Activated T-helper 17 cell treated with anti-CD3 and anti-CD28 coated beads, Interleukin-2, amount 50 U/mL, for 72 hours (primary cell): ENCODE results near the gene TRAPPC10. TPM values are rescaled to one million over a fixed set of nuclear protein-coding genes. Genes with fewer than 3 reads are reported as not detected.

Source experiments
- ATAC-seq: fragments of 150-1000 bp; cut with Tn5 transposase; replicated peaks from 2 replicates; pipeline ENCODE4 v1.10.0; 2021; ENCODE audit warnings: mild to moderate bottlenecking, moderate library complexity
- H3K27ac Mint-ChIP-seq: one replicate; pipeline ENCODE4 v1.8.0; 2022; ENCODE audit warnings: mixed read lengths
- H3K27me3 Mint-ChIP-seq: one replicate; pipeline ENCODE4 v1.8.0; 2022; ENCODE audit warnings: mixed read lengths
- H3K36me3 Mint-ChIP-seq: one replicate; pipeline ENCODE4 v1.8.0; 2022; ENCODE audit warnings: low read depth, mild to moderate bottlenecking, mixed read lengths
- H3K4me1 Mint-ChIP-seq: one replicate; pipeline ENCODE4 v1.8.0; 2022; ENCODE audit warnings: mixed read lengths
- H3K4me3 Mint-ChIP-seq: one replicate; pipeline ENCODE4 v1.8.0; 2022; ENCODE audit warnings: mild to moderate bottlenecking, mixed read lengths
- H3K9me3 Mint-ChIP-seq: one replicate; pipeline ENCODE4 v1.8.0; 2022; ENCODE audit warnings: mixed read lengths
- total RNA-seq, 2 donors: library from RNA; stranded (reverse); gene quantifications; one replicate each; pipeline ENCODE4 v1.2.3, GENCODE V29; 2022

TRAPPC10 gene
- total RNA-seq, 2 donors from 2014 or later, result 48.5 to 72.8 TPM

- H3K27ac Mint-ChIP-seq, result no peak overlapping the region
- no peaks in the 10 kb centered on the region for H3K27me3 Mint-ChIP-seq
- no peak for ATAC-seq
- H3K4me1 Mint-ChIP-seq, result peaks cover 13% of the 10 kb centered on the region
- peaks cover 46% of the 10 kb centered on the region for H3K36me3 Mint-ChIP-seq
- no peaks in the 10 kb centered on the region for H3K9me3 Mint-ChIP-seq
- no peak overlapping the region for H3K4me3 Mint-ChIP-seq
Observed at GRCh38 chr21:43976661-43977060, 35.4 kb upstream of the TRAPPC10 start.

GRCh38 chr21:43978060-43978459, 34.0 kb upstream of the TRAPPC10 start:
- Mint-ChIP-seq H3K9me3 (no peaks in the 10 kb centered on the region), H3K4me1 (peaks cover 13% of the 10 kb centered on the region), H3K27ac (peak overlapping the region; percentile 33), H3K27me3 (no peaks in the 10 kb centered on the region), H3K36me3 (peaks cover 47% of the 10 kb centered on the region), H3K4me3 (no peak overlapping the region)
- ATAC-seq, result no peak

GRCh38 chr21:43979654-43980053, 32.5 kb upstream of the TRAPPC10 start:
- H3K27me3 Mint-ChIP-seq, result no peaks in the 10 kb centered on the region
- H3K27ac Mint-ChIP-seq, result no peak overlapping the region
- ATAC-seq, result no peak
- H3K9me3 Mint-ChIP-seq, result no peaks in the 10 kb centered on the region
- no peak overlapping the region for H3K4me3 Mint-ChIP-seq
- H3K36me3 Mint-ChIP-seq, result peaks cover 49% of the 10 kb centered on the region
- peaks cover 6% of the 10 kb centered on the region for H3K4me1 Mint-ChIP-seq

- Mint-ChIP-seq H3K4me1 (no peaks in the 10 kb centered on the region), H3K27me3 (no peaks in the 10 kb centered on the region), H3K9me3 (no peaks in the 10 kb centered on the region), H3K27ac (no peak overlapping the region), H3K4me3 (no peak overlapping the region), H3K36me3 (peaks cover 49% of the 10 kb centered on the region)
- ATAC-seq, result no peak
Observed at GRCh38 chr21:43981151-43981870, 30.8 kb upstream of the TRAPPC10 start.

DNA sequence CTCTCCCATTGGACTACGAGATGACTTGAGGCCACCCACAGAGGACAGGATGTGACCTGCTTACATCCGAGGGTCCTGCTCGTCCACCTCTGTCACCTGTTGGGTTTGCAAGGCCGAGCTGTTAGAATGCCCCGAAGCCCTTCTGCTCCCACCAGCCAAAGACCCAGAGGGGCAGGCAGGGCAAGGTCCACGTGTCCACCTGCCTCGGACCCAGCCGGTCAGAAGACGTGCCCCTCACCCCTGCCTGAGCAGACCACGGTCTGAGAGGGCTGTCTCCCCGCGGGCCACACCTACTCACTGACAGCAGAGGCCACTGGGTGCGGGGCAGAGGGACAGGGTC, 30.3 kb upstream of the TRAPPC10 start:
- Mint-ChIP-seq H3K4me3 (no peak overlapping the region), H3K9me3 (no peaks in the 10 kb centered on the region), H3K27ac (no peak overlapping the region), H3K4me1 (no peaks in the 10 kb centered on the region), H3K27me3 (no peaks in the 10 kb centered on the region), H3K36me3 (peaks cover 49% of the 10 kb centered on the region)
- no peak for ATAC-seq

GRCh38 chr21:43982489-43983078, 29.5 kb upstream of the TRAPPC10 start:
- Mint-ChIP-seq H3K27me3 (no peaks in the 10 kb centered on the region), H3K27ac (peak overlapping the region; percentile 46), H3K36me3 (peaks cover 42% of the 10 kb centered on the region), H3K4me1 (no peaks in the 10 kb centered on the region), H3K9me3 (no peaks in the 10 kb centered on the region), H3K4me3 (no peak overlapping the region)
- no peak for ATAC-seq

DNA sequence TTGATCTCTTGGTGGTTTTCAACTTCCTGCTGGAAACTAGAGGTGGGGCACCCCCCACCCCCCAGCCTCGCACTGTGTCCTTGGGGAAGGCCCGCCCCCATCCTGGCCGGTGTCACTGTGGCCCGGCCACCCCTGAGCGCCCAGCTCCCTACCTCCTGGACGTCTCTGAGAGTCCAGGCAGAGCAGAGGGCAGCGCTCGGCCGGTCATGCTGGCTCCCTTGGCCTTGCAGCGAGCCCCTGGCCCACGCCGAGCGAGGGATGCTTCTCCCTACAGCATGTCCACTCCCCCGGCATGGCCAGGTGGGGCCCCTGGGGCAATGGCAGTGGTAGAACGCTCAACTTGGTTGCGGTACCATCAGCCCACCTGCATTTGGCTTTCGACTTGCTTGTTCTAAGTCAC, 28.7 kb upstream of the TRAPPC10 start:
- Mint-ChIP-seq H3K27me3 (no peaks in the 10 kb centered on the region), H3K4me3 (no peak overlapping the region), H3K27ac (peak overlapping the region; percentile 46), H3K4me1 (no peaks in the 10 kb centered on the region), H3K36me3 (peaks cover 33% of the 10 kb centered on the region), H3K9me3 (no peaks in the 10 kb centered on the region)
- ATAC-seq, result no peak

GRCh38 chr21:43983860-43984420, 28.2 kb upstream of the TRAPPC10 start:
- H3K36me3 Mint-ChIP-seq, result peaks cover 28% of the 10 kb centered on the region

DNA sequence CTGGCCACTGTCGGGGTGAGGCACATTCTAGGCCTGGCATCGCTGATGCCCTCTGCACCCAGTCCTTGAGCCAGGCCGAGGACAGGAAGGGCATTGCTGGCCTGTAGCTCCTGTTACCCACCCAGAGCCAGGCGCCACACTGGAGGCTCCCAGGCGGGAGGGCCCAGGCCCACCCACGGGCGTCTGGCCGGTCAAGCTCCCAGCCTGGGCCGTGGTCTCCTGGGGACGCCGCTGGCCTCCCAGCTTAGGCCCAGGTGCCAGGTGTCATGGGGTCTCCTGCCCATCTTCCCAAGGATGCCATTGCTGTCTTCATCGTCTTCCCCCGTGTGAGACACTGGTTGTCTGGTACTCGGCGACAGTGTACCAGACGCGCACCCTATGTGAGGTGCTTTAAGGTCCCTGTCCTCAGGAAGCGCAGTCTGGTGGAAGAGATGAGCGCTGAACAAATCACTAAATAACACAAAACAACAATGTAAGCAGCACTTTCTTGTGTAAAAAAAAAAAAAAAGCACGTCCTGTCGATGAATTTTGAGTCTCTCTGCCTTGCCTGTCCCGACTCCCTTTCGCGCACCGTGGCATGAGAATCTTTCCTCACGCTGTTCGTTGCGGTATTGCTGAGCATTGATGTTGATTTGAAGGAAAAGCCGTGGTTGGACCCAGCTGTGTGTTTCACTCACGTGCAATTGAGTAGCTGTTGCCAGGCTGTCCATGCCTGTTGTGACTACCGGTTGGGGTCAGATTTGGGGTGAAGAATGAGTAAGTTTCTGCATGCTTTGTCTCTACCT, 27.0 kb upstream of the TRAPPC10 start:
- peak; percentile 35 for ATAC-seq
- H3K27ac Mint-ChIP-seq, result no peak overlapping the region

More at GRCh38 chr21:43983860-43984420, 28.2 kb upstream of the TRAPPC10 start:
- Mint-ChIP-seq H3K27ac (no peak overlapping the region), H3K9me3 (no peaks in the 10 kb centered on the region), H3K4me3 (no peak overlapping the region), H3K27me3 (no peaks in the 10 kb centered on the region), H3K4me1 (no peaks in the 10 kb centered on the region)
- no peak for ATAC-seq

DNA sequence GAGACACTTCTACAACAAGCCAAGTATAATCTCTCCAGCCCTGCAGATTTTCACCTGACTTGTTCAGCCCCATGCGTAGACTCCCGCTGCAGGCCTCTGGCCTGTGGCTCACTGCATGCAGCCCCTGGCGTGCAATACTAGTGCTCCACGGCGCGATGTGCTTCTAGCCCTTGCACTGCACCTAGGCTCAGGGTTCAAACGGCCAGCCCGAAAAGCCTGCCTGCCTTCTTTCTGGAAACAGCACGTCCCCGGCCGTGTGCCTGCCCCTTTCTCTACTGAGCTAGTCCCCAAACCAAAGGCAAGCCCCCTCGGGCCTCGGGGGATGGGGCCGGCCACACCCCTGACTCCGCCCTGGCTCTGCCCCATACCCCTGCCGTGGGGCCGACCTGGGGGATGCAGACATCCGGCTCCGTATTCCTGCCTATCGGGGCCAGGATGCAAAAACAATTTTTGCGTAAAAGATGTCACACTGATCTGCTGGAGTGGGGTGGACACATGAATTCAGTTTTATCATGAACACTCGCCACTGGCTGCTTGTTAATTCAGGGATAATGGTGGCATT, 26.3 kb upstream of the TRAPPC10 start:
- Mint-ChIP-seq H3K27me3 (no peaks in the 10 kb centered on the region), H3K4me3 (no peak overlapping the region), H3K27ac (peak overlapping the region; percentile 21)

More for the DNA sequence above, 27.0 kb upstream of the TRAPPC10 start:
- H3K4me3 Mint-ChIP-seq, result no peak overlapping the region
- H3K4me1 Mint-ChIP-seq, result no peaks in the 10 kb centered on the region
- no peaks in the 10 kb centered on the region for H3K9me3 Mint-ChIP-seq
- no peaks in the 10 kb centered on the region for H3K27me3 Mint-ChIP-seq
- H3K36me3 Mint-ChIP-seq, result peaks cover 23% of the 10 kb centered on the region

DNA sequence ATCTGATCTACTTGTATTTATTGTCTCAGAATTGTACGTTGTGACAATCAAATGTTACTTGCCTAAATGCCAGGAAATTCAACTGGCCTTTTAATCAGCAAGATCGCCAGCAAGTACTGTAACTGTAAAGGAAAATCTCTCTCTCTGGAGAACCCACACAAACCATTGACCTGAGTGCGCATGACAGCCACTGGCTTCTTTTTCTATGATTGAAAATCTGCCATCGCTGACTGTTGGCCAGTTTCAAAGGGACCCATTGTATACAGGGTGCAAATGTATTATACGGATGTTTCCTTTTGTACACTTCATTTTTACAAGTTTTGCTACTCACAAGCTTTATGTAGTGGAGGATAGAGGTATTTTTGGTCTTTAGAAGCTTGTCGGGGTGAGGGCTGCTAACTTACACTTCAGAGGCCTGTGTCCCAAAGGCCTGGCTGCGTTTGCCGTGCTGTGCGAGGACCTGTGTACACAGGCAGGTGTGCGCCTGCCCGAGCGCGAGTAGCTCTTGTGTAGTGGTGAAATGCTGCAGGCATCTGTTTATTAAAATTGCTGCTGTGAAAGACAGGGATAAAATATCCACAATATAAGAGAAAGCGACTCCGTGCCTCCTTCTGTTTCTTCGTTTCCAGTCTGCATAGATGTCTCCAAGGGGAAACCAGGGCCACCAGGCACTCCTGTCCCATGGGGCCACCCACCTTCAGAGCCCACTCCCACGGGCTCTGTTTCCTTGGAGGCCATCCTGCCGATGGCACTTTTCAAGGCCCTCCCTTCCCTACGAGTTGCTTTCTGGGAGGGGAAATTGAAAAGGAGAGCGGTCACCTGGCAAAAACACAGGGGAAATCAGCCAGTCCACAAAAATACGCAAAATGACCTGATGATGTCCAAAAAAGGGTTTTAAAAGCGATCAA, 25.3 kb upstream of the TRAPPC10 start:
- no peak overlapping the region for H3K4me3 Mint-ChIP-seq
- H3K4me1 Mint-ChIP-seq, result no peaks in the 10 kb centered on the region
- ATAC-seq, result no peak
- H3K36me3 Mint-ChIP-seq, result peaks cover 11% of the 10 kb centered on the region
- no peaks in the 10 kb centered on the region for H3K27me3 Mint-ChIP-seq
- H3K9me3 Mint-ChIP-seq, result no peaks in the 10 kb centered on the region
- H3K27ac Mint-ChIP-seq, result peak overlapping the region; percentile 21

More for the DNA sequence above, 26.3 kb upstream of the TRAPPC10 start:
- Mint-ChIP-seq H3K4me1 (no peaks in the 10 kb centered on the region), H3K9me3 (no peaks in the 10 kb centered on the region), H3K36me3 (peaks cover 17% of the 10 kb centered on the region)
- peak; percentile 16 for ATAC-seq

GRCh38 chr21:43987509-43987908, 24.6 kb upstream of the TRAPPC10 start:
- no peaks in the 10 kb centered on the region for H3K4me1 Mint-ChIP-seq
- H3K36me3 Mint-ChIP-seq, result peaks cover 5% of the 10 kb centered on the region
- no peaks in the 10 kb centered on the region for H3K27me3 Mint-ChIP-seq
- ATAC-seq, result no peak
- no peaks in the 10 kb centered on the region for H3K9me3 Mint-ChIP-seq
- no peak overlapping the region for H3K27ac Mint-ChIP-seq
- no peak overlapping the region for H3K4me3 Mint-ChIP-seq

GRCh38 chr21:43988016-43988415, 24.1 kb upstream of the TRAPPC10 start:
- Mint-ChIP-seq H3K27me3 (no peaks in the 10 kb centered on the region), H3K36me3 (peaks cover 2% of the 10 kb centered on the region), H3K4me3 (no peak overlapping the region), H3K4me1 (no peaks in the 10 kb centered on the region), H3K9me3 (no peaks in the 10 kb centered on the region), H3K27ac (no peak overlapping the region)
- ATAC-seq, result no peak
